Stimulated activated CD4-positive, alpha-beta T cell treated with anti-CD3 and anti-CD28 coated beads, Interleukin-15, amount 100 ng/mL, for 1 hour (primary cell): ENCODE data around the gene HLA-DQB2.
"Not testable (repeated sequence)": the region's sequence is repeated elsewhere in the genome, so short reads cannot be mapped to it uniquely, and the experiment has no call there.

Source experiments
- DNase-seq, 2 donors: peaks; one replicate each; pipeline ENCODE4 v3.0.0-alpha.2; 2020; ENCODE audit warnings: low read depth in 1 of 2, low spot score in 1 of 2

The HLA-DQB2 gene

DNA sequence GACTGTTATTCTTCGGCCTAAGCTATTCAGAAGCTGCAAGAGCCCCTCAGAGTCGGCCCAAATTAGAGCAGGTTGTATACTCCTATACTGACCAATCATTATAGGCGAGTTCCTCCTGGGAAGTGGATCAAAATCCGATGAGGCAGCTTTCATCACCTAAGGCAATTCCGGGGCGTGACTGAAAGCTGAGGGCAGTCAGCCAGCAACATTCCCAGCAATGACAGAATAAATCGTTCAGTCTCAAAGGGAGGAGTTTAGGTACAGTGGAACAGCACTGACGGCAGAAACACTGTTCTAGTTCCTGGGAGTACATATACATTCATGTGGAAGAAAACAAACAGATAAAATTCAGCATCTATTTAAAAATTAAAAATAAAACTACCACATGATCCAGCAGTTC lies 10.8 kb downstream of the HLA-DQB2 start:
- DNase-seq: no peak

- DNase-seq: not testable (repeated sequence)
These were observed 17.7 kb downstream of the HLA-DQB2 start for GRCh38 chr6:32745649-32746048.

DNA sequence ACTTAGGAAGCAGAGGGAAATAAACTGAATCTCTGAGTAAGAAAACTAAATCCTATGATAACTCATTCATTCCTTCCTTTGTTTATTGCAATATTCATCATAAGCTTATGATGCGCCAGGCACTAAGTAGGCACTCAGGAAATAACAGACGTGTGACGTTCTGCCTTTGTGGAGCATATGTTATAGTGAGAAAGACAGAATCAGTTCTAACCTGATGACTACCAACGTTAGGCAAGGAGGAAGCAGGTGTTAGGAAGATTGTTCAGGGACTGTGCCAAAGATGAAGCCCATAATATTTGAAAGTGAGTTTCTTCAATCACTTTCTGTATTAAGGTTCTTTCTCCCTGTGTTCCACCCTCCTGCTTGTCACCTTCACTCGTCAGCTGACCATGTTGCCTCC lies 18.6 kb downstream of the HLA-DQB2 start:
- no peak for DNase-seq

DNA sequence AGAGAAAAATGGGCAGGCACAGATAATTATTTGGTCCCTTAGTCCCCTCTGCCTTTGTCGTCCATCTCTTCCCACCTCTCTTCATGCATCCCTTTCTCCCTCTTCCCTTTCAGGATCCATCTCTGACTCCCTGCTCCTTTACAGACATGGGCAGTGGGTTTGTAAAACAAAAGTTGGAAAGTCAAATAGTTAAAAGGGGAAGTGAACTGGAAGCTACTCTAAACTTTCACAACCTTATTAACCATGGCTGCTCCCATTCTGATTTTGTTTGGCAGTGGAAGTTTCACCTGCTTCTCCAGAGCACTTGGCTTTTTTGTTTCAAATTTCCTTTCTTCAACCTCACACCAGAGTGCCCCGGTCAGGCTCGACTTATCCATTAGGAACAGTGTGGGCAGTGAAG lies 21.0 kb downstream of the HLA-DQB2 start:
- DNase-seq: no peak

DNA sequence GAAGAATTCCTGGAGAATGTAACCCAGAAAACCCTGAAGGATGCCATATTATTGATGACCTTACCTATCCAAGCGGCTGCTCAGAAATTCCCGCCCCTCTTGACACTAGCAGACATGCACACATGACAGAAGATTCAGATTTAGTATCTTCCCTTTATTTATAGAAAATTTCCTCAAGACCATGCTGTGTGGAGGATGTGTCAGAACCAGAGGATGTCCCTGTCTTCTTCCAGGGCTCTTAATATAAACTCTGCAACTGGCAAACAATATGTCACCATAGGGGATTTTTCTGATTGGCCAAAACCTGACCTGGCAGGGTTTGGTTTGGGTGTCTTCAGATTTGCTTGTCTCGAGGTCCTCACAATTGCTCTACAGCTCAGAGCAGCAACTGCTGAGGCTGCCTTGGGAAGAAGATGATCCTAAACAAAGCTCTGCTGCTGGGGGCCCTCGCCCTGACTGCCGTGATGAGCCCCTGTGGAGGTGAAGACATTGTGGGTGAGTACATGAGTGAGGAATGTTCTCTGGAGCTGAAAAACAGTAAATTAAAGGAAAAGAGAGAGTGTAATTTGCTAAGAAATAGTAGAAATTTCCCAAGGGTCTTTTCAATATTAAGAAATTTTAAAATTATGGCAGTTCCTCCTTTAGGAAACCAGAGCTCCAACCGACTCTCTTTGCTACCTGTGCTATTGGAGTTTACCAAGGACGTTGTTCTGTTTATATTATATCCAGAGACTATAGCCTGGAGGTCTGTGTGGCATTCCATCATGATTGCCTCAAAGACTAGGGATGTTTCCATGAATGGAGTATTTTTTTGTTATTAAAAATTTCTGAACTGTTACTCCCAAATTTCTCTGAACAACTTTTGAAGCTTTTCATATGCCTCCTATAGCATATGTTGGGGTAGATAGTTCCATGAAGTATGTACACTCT lies 22.0 kb downstream of the HLA-DQB2 start, which contains the start of gene HLA-DQA2:
TSS of gene HLA-DQA2 (plus strand) at position 361 of the 930 bp plus-strand sequence. CDS start at position 414, 53 bp downstream.
- DNase-seq: no peak

GRCh38 chr6:32738126-32738525 lies 25.2 kb downstream of the HLA-DQB2 start:
- DNase-seq: no peak

- no peak for DNase-seq
These were observed 44.5 kb downstream of the HLA-DQB2 start for GRCh38 chr6:32718879-32719278.

DNA sequence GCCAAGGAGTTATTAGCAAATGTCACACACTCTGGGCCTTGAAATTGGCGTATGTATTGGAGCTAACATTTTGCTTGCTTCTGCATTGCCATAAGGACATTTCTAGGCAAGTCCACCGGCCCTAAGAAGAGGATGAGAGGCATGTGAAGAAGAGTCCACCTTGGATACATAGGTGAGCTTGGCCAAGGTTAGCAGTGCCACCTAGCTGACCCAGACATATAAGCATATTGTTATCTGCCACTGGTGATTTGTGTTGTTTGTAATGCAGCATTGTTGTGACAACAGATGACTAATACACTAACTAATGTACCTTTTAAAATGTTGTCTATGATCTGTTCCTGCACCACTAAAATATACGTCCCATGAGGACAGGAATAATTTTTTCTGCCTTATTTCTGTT lies 46.9 kb downstream of the HLA-DQB2 start:
- DNase-seq: no peak

DNA sequence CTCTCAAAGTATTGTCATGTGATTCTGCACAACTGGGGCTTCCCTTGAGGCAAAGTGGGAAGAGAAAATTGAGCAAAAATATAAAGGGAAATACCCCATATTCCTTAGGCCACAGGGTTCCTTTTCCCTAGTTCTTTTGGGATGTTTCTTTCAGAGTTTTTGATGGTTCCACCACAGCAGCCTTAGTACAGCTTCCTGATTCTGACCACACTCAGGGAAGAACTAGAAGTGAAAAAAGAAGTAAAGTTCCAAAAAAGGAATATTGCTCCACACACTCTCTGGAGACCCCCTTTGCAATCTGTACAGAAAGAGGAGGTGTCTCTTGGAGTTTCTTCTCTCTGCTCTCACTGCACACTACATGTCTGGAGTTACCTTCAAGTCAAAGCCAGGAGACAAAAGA lies 50.1 kb downstream of the HLA-DQB2 start:
- no peak for DNase-seq

GRCh38 chr6:32709625-32710024 lies 53.7 kb downstream of the HLA-DQB2 start:
- DNase-seq: no peak
